GM12878 (cell line): ENCODE results near the gene PTCH2. TPM values are rescaled to one million over a fixed set of nuclear protein-coding genes. Genes with fewer than 3 reads are reported as not detected.

Source experiments
- ATAC-seq: fragments of 200-7000 bp; cut with Tn5 transposase; 3 replicates; pipeline ENCODE4 v1.9.1; 2020; ENCODE audit warnings: mild to moderate bottlenecking, moderate library complexity
- BruUV-seq: library from RNA; stranded (reverse); fragments of 400-500 nt; replicated peaks from 2 replicates; lab custom pipeline; 2021; lab: Mats Ljungman, UMichigan
- CTCF ChIA-PET: fragments of 300-600 bp; sonication (Branson Sonifier 250); formaldehyde crosslinking; extraction: SDS; loops from one replicate; lab custom pipeline; 2021; ENCODE audit warnings: inconsistent platforms; lab: Yijun Ruan, JAX
- POLR2A ChIA-PET: fragments of 350-600 bp; formaldehyde crosslinking; extraction: SDS; loops from one replicate; lab custom pipeline; 2021; ENCODE audit warnings: inconsistent platforms; lab: Charles Lee
- RAD21 ChIA-PET: fragments of 300-600 bp; sonication (Branson Sonifier 250); formaldehyde crosslinking; loops from one replicate; lab custom pipeline; 2023; ENCODE audit warnings: antibody characterized with exemption; ENCODE audit not compliant: unreplicated experiment; lab: Charles Lee
- SMC1A ChIA-PET: fragments of 300-600 bp; sonication (Branson Sonifier 250); formaldehyde crosslinking; loops from one replicate; lab custom pipeline; 2023; ENCODE audit not compliant: unreplicated experiment, uncharacterized antibody; lab: Charles Lee
- DNase-seq: peaks from one replicate; pipeline ENCODE4 v3.0.0-alpha.2; 2011; ENCODE audit warnings: low read depth, low spot score
- FAIRE-seq: peaks from 3 replicates; lab custom pipeline; 2011; peaks lifted over from hg19 to GRCh38; lab: Jason Lieb, UNC
- H2AFZ ChIP-seq: 2 replicates; pipeline ENCODE4 v1.6.0; 2011; ENCODE audit warnings: low read depth, low read length, control low read depth; ENCODE audit not compliant: control insufficient read depth
- H3K27ac ChIP-seq: 2 replicates; pipeline ENCODE4 v1.5.1; 2011; ENCODE audit warnings: control low read depth; ENCODE audit not compliant: control insufficient read depth, insufficient read depth
- H3K27me3 ChIP-seq, 2 experiments: replicated peaks in 1 of 2; 2 replicates each; pipeline versions ENCODE4 v1.6.0 to v1.6.1; 2011; ENCODE audit warnings: low read length in 1 of 2; ENCODE audit not compliant: control insufficient read depth in 2 of 2, insufficient read depth in 2 of 2
- H3K36me3 ChIP-seq, 2 experiments: 2 replicates each; pipeline ENCODE4 v1.5.1; 2011; ENCODE audit warnings: low read length in 1 of 2; ENCODE audit not compliant: control insufficient read depth in 2 of 2, insufficient read depth in 2 of 2
- H3K4me1 ChIP-seq: 2 replicates; pipeline ENCODE4 v1.6.1; 2011; ENCODE audit warnings: mild to moderate bottlenecking, low read length, moderate library complexity, mixed read lengths; ENCODE audit not compliant: control insufficient read depth, insufficient read depth
- H3K4me2 ChIP-seq: 2 replicates; pipeline ENCODE4 v1.6.0; 2011; ENCODE audit warnings: control low read depth; ENCODE audit not compliant: control insufficient read depth, insufficient read depth
- H3K4me3 ChIP-seq: fragments of 200-600 bp; sonication (generic); 2 replicates; pipeline ENCODE4 v1.5.1; 2016
- H3K79me2 ChIP-seq: 2 replicates; pipeline ENCODE4 v1.6.0; 2011; ENCODE audit warnings: low read length; ENCODE audit not compliant: control insufficient read depth, insufficient read depth
- H3K9ac ChIP-seq: 2 replicates; pipeline ENCODE4 v1.8.0; 2011; ENCODE audit warnings: low read length, control low read depth, mixed read lengths; ENCODE audit not compliant: control insufficient read depth, insufficient read depth
- H3K9me3 ChIP-seq: replicated peaks from 3 replicates; pipeline ENCODE4 v1.5.1; 2011; ENCODE audit warnings: mild to moderate bottlenecking, low read length; ENCODE audit not compliant: control insufficient read depth, insufficient read depth
- H4K20me1 ChIP-seq: 2 replicates; pipeline ENCODE4 v1.6.0; 2011; ENCODE audit not compliant: control insufficient read depth, insufficient read depth
- CEBPZ ChIP-seq: fragments of 150-350 bp; IDR thresholded peaks from 2 replicates; pipeline ENCODE4 v1.6.1; 2016; ENCODE audit warnings: low read depth, low read length
- FOS ChIP-seq: IDR thresholded peaks from 3 replicates; pipeline ENCODE4 v1.6.1; 2011; ENCODE audit warnings: borderline replicate concordance; ENCODE audit not compliant: insufficient read length; ENCODE audit errors: extremely low read depth
- MEF2A ChIP-seq: IDR thresholded peaks from 2 replicates; pipeline ENCODE4 v1.6.1; 2011; ENCODE audit warnings: low read depth, mild to moderate bottlenecking, low read length, moderate library complexity; ENCODE audit not compliant: insufficient read depth
- MLLT1 ChIP-seq: fragments of 450-650 bp; IDR thresholded peaks from 2 replicates; pipeline ENCODE4 v1.6.1; 2016; ENCODE audit warnings: mild to moderate bottlenecking
- MYC ChIP-seq: IDR thresholded peaks from 2 replicates; pipeline ENCODE4 v1.6.1; 2011; ENCODE audit warnings: mild to moderate bottlenecking, low read length, moderate library complexity, inconsistent platforms; ENCODE audit not compliant: insufficient read depth, insufficient replicate concordance, insufficient read length, severe bottlenecking
- RUNX3 ChIP-seq: IDR thresholded peaks from 2 replicates; pipeline ENCODE4 v1.6.1; 2012; ENCODE audit warnings: low read length, inconsistent platforms
- SMAD5 ChIP-seq: IDR thresholded peaks from 2 replicates; pipeline ENCODE4 v1.6.1; 2016; ENCODE audit warnings: antibody characterized with exemption, low read depth
- STAT1 ChIP-seq: fragments of 450-650 bp; conservative IDR thresholded peaks from 2 replicates; pipeline ENCODE4 v1.6.1; 2014; ENCODE audit warnings: antibody characterized with exemption, mild to moderate bottlenecking
- ZBTB33 ChIP-seq: fragments of 450-650 bp; IDR thresholded peaks from 2 replicates; pipeline ENCODE4 v1.6.1; 2017; ENCODE audit warnings: mild to moderate bottlenecking
- WGBS: methylation state at CpG from one replicate; pipeline ENCODE4 v1.1.6; 2016; ENCODE audit warnings: low lambda C conversion rate; ENCODE audit not compliant: insufficient replicate concordance, insufficient coverage; ENCODE audit errors: missing lambda C conversion rate; 5-methylcytosine and 5-hydroxymethylcytosine counted together
- in situ Hi-C: fragments of 300-500 bp; cut with MboI; formaldehyde crosslinking; loops from 9 replicates; pipeline ENCODE4 v1.14.3; 2018; ENCODE audit warnings: mixed read lengths
- intact Hi-C: fragments of 100-400 bp; cut with micrococcal nuclease; formaldehyde crosslinking; loops from one replicate; pipeline ENCODE4 v1.14.2; 2022; ENCODE audit not compliant: unreplicated experiment
- polyA plus RNA-seq, 11 experiments: library from polyadenylated mRNA; depleted of rRNA in 4 of 11; unstranded in 6 of 11; stranded (reverse) in 5 of 11; fragments of >200 nt; fragmentation: Nextera tagmentation in 4 of 11; fragmentation: Illumina TruSeq in 1 of 11; extraction: Ambion mirVana in 4 of 11; extraction: Trizol in 1 of 11; gene quantifications; 1 replicate in 1 of 11; 2 replicates in 10 of 11; pipeline versions ENCODE4 v1.2.1 to v1.2.3, GENCODE V29; 2011 to 2016; ENCODE audit warnings: inconsistent platforms in 2 of 11, missing spikeins in 2 of 11, low read depth in 1 of 11
- total RNA-seq, 4 experiments: library from RNA; depleted of rRNA in 3 of 4; stranded (reverse); fragments of >200 nt in 3 of 4; fragmentation: Illumina TruSeq in 1 of 4; extraction: Trizol in 1 of 4; gene quantifications; 2 replicates each; pipeline versions ENCODE4 v1.2.1 to v1.2.3, GENCODE V29; 2013 to 2021

The PTCH2 gene
- total and polyA plus RNA-seq, 10 of the 15 experiments (the other 5 are each of a cell fraction or from before 2014, with no cell fraction given): 0.03 to 8.4 (median 0.10) TPM

- TF ChIP-seq CEBPZ: no peak
- TF ChIP-seq MEF2A: no peak
- TF ChIP-seq MLLT1: no peak
- TF ChIP-seq FOS: no peak
- TF ChIP-seq, all 136 proteins: peak for 0
Measured at GRCh38 chr1:44849575-44850132, 6.6 kb upstream of the PTCH2 start (continued).

- CTCF ChIA-PET: interaction anchor here (0.9 to 1.8 kb wide), 2 partner anchors 8 to 13 kb away, joined by 3 to 15 read pairs; no protein-coding TSS in a partner anchor
- POLR2A ChIA-PET: interaction anchor here (0.9 to 1.7 kb wide), 2 partner anchors 10 to 56 kb away, joined by 3 read pairs; no protein-coding TSS in a partner anchor
- RAD21 ChIA-PET: no interaction called here
- TF ChIP-seq MYC (no peak), SMAD5 (no peak), STAT1 (no peak), RUNX3 (no peak), ZBTB33 (no peak)
Measured at GRCh38 chr1:44848456-44849181, 5.6 kb upstream of the PTCH2 start.

More at GRCh38 chr1:44848456-44849181, 5.6 kb upstream of the PTCH2 start:
- FAIRE-seq (no peak), DNase-seq (no peak), ATAC-seq (no peak)
- no peak overlapping the region for H3K4me2 ChIP-seq
- H3K79me2 ChIP-seq: no peaks in the 10 kb centered on the region
- no peak overlapping the region for H3K9ac ChIP-seq
- no peak overlapping the region for H3K27ac ChIP-seq
- H3K4me3 ChIP-seq: no peak overlapping the region
- SMC1A ChIA-PET: interaction anchor here (0.8 to 1.3 kb wide), 2 partner anchors 13 to 40 kb away, joined by 3 read pairs; partner anchors contain the start of gene BTBD19
- BruUV-seq: no TSS peak
- no peaks in the 10 kb centered on the region for H3K9me3 ChIP-seq
- H3K4me1 ChIP-seq: peaks cover 3% of the 10 kb centered on the region; the same call in 1 of the 2 replicates
- in situ Hi-C loops: no loop called here
- H3K36me3 ChIP-seq: no peaks in the 10 kb centered on the region; a peak in 1 of 4 replicates
- H2AFZ ChIP-seq: no peak overlapping the region
- no peaks in the 10 kb centered on the region for H3K27me3 ChIP-seq
- WGBS: 92% methylated on average over 7 of the region's 7 CpGs
- intact Hi-C loops: no loop called here
- no peaks in the 10 kb centered on the region for H4K20me1 ChIP-seq
